B cell (primary cell): ENCODE results near the gene ERBB4. TPM values are rescaled to one million over a fixed set of nuclear protein-coding genes. Genes with fewer than 3 reads are reported as not detected.

Experiments
- ATAC-seq: fragments of 200-7000 bp; cut with Tn5 transposase; one replicate; pipeline ENCODE4 v1.10.0; 2021; ENCODE audit warnings: low read depth, mild to moderate bottlenecking, moderate number of reproducible peaks, moderate library complexity
- CTCF ChIA-PET: fragments of 350-600 bp; sonication (Branson Sonifier 250); formaldehyde crosslinking; loops from one replicate; lab custom pipeline; 2021; ENCODE audit warnings: antibody characterized with exemption, inconsistent platforms; lab: Charles Lee
- POLR2A ChIA-PET: fragments of 350-600 bp; sonication (Branson Sonifier 250); formaldehyde crosslinking; loops from one replicate; lab custom pipeline; 2021; ENCODE audit warnings: antibody characterized with exemption; lab: Charles Lee
- DNase-seq: peaks from one replicate; pipeline ENCODE4 v3.0.0; 2013
- H2AFZ ChIP-seq: 2 replicates; pipeline ENCODE4 v1.6.1; 2012; ENCODE audit warnings: mild to moderate bottlenecking, low read depth, low read length; ENCODE audit not compliant: insufficient read depth, poor library complexity, severe bottlenecking
- H3K27ac ChIP-seq, 2 donors: 1 replicate in 1 of 2; 2 replicates in 1 of 2; pipeline ENCODE4 v1.5.1; 2012 to 2013; ENCODE audit warnings: low read length in 2 of 2, mild to moderate bottlenecking in 2 of 2, moderate library complexity in 1 of 2
- H3K27me3 ChIP-seq, 4 experiments: fragments of 200-600 bp in 1 of 4; sonication (generic) in 1 of 4; replicated peaks in 1 of 4; 1 replicate in 2 of 4; 2 replicates in 2 of 4; pipeline versions ENCODE4 v1.6.1 to v1.7.0; 2013 to 2016; ENCODE audit warnings: low read length in 3 of 4, mild to moderate bottlenecking in 2 of 4, mixed read lengths in 1 of 4, moderate library complexity in 1 of 4; ENCODE audit not compliant: insufficient read depth in 4 of 4, control insufficient read depth in 3 of 4; ENCODE audit errors: control extremely low read depth in 1 of 4
- H3K36me3 ChIP-seq, 2 experiments: replicated peaks in 1 of 2; 1 replicate in 1 of 2; 2 replicates in 1 of 2; pipeline versions ENCODE4 v1.6.1 to v1.7.1; 2013; ENCODE audit warnings: low read length in 1 of 2; ENCODE audit not compliant: insufficient read depth in 2 of 2, control insufficient read depth in 1 of 2; ENCODE audit errors: control extremely low read depth in 1 of 2, extremely low read depth in 1 of 2
- H3K4me1 ChIP-seq, 2 donors: fragments of 200-600 bp in 1 of 2; sonication (generic) in 1 of 2; 1 replicate in 1 of 2; 2 replicates in 1 of 2; pipeline versions ENCODE4 v1.5.1 to v1.6.1; 2013 to 2017; ENCODE audit warnings: low read length in 2 of 2; ENCODE audit not compliant: control insufficient read depth in 2 of 2, insufficient read depth in 2 of 2
- H3K4me2 ChIP-seq: replicated peaks from 2 replicates; pipeline ENCODE3; 2012; ENCODE audit warnings: mild to moderate bottlenecking, low read depth, low read length; ENCODE audit not compliant: poor library complexity, severe bottlenecking
- H3K4me3 ChIP-seq, 5 experiments: fragments of 200-600 bp in 1 of 5; sonication (generic) in 1 of 5; 1 replicate in 3 of 5; 2 replicates in 2 of 5; pipeline versions ENCODE4 v1.5.1 to v1.7.0; 2011 to 2016; ENCODE audit warnings: low read length in 4 of 5, mild to moderate bottlenecking in 4 of 5, low read depth in 2 of 5, control low read depth in 1 of 5, moderate library complexity in 1 of 5; ENCODE audit not compliant: insufficient read depth in 1 of 5; ENCODE audit errors: control extremely low read depth in 1 of 5, extremely low read depth in 1 of 5
- H3K79me2 ChIP-seq: fragments of 200-600 bp; sonication (generic); one replicate; pipeline ENCODE4 v1.6.0; 2016; ENCODE audit warnings: low read length; ENCODE audit not compliant: control insufficient read depth, insufficient read depth
- H3K9ac ChIP-seq: fragments of 200-600 bp; sonication (generic); 2 replicates; pipeline ENCODE4 v1.6.1; 2017; ENCODE audit warnings: mild to moderate bottlenecking, low read length, moderate library complexity
- H3K9me3 ChIP-seq, 3 donors: one replicate each; pipeline versions ENCODE4 v1.6.1 to v1.7.1; 2013; ENCODE audit warnings: low read length in 2 of 3; ENCODE audit not compliant: control insufficient read depth in 2 of 3, insufficient read depth in 1 of 3; ENCODE audit errors: control extremely low read depth in 1 of 3
- H4K20me1 ChIP-seq: 2 replicates; pipeline ENCODE4 v1.6.0; 2012; ENCODE audit warnings: mild to moderate bottlenecking, low read length; ENCODE audit not compliant: insufficient read depth, control insufficient read depth, poor library complexity, severe bottlenecking
- H3K27ac Mint-ChIP-seq: one replicate; pipeline ENCODE4 v1.8.0; 2021; ENCODE audit warnings: mixed read lengths
- H3K27me3 Mint-ChIP-seq: one replicate; pipeline ENCODE4 v1.8.0; 2021; ENCODE audit warnings: mixed read lengths
- H3K4me1 Mint-ChIP-seq: one replicate; pipeline ENCODE4 v1.8.0; 2021; ENCODE audit warnings: mixed read lengths
- H3K4me3 Mint-ChIP-seq: one replicate; pipeline ENCODE4 v1.8.0; 2021; ENCODE audit warnings: mixed read lengths
- H3K9me3 Mint-ChIP-seq: one replicate; pipeline ENCODE4 v1.8.0; 2022; ENCODE audit warnings: mixed read lengths; ENCODE audit not compliant: insufficient read depth
- EZH2 ChIP-seq: IDR thresholded peaks from 2 replicates; pipeline ENCODE4 v1.6.1; 2012; ENCODE audit warnings: borderline replicate concordance, low read depth, mild to moderate bottlenecking, moderate library complexity, low read length; ENCODE audit not compliant: insufficient read depth, poor library complexity, severe bottlenecking
- WGBS: methylation state at CpG from one replicate; pipeline ENCODE4 v1.1.5; 2013; ENCODE audit warnings: missing lambda C conversion rate; ENCODE audit not compliant: insufficient coverage; 5-methylcytosine and 5-hydroxymethylcytosine counted together
- intact Hi-C: fragments of 100-400 bp; cut with micrococcal nuclease; formaldehyde crosslinking; loops from one replicate; pipeline ENCODE4 v1.10.0; 2022
- polyA plus RNA-seq: library from polyadenylated mRNA; depleted of rRNA; stranded (reverse); fragments of >200 nt; gene quantifications from 2 replicates; pipeline ENCODE4 v1.2.3, GENCODE V29; 2012
- total RNA-seq, 2 donors: library from RNA; stranded (reverse); fragments of 120-200 nt in 1 of 2; gene quantifications; 1 replicate in 1 of 2; 2 replicates in 1 of 2; pipeline versions ENCODE4 v1.2.3 to v1.2.4, GENCODE V29; 2013 to 2022
- TF ChIP-seq, protein P1 (sequence below): fragments of 200-600 bp; IDR thresholded peaks from one replicate; pipeline ENCODE4 v1.8.0; 2022; ENCODE audit warnings: antibody characterized with exemption, mild to moderate bottlenecking

ERBB4 gene
- total and polyA plus RNA-seq, 2 donors (not counting 1 experiment from before 2014, with no cell fraction given): not detected

DNA sequence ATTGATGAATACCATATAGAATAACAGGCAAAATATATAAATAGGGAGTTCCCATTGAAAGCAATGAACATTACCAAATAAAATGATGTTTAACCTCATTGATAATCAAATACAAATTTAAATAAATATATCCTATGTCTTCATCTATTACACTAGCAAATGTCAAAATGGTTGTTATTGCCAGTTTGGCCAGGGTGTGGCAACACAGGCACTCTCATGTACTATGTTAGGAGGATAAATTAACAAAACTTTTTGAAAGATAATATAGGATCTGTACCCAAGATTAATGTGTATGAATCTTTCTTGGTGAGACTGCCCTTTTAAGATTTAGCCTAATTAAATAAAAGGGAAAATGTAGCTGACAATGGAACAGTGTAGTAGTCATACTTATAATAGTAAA, 659.3 kb downstream of the ERBB4 start:
- H3K27me3 ChIP-seq: no peaks in the 10 kb centered on the region
- H3K9me3 ChIP-seq: peaks cover 0 to 4% (median 0%) of the 10 kb centered on the region in 3 donors
- no peaks in the 10 kb centered on the region for H3K4me1 Mint-ChIP-seq
- intact Hi-C loops: no loop called here
- H3K79me2 ChIP-seq: no peaks in the 10 kb centered on the region
- ATAC-seq (no peak), DNase-seq (no peak)
- no peaks in the 10 kb centered on the region for H3K27me3 Mint-ChIP-seq
- H3K9me3 Mint-ChIP-seq: no peaks in the 10 kb centered on the region
- ChIA-PET CTCF (no interaction called here), POLR2A (no interaction called here)
- H4K20me1 ChIP-seq: no peaks in the 10 kb centered on the region
- no peak overlapping the region for H3K27ac Mint-ChIP-seq
- no peak overlapping the region for H3K4me3 Mint-ChIP-seq
- H3K4me2 ChIP-seq: no peak overlapping the region
- H3K4me1 ChIP-seq: no peaks in the 10 kb centered on the region
- no peaks in the 10 kb centered on the region for H3K36me3 ChIP-seq
- H3K9ac ChIP-seq: no peak overlapping the region
- H3K4me3 ChIP-seq: no peak overlapping the region
- H3K27ac ChIP-seq: no peak overlapping the region
- TF ChIP-seq, protein P1, sequence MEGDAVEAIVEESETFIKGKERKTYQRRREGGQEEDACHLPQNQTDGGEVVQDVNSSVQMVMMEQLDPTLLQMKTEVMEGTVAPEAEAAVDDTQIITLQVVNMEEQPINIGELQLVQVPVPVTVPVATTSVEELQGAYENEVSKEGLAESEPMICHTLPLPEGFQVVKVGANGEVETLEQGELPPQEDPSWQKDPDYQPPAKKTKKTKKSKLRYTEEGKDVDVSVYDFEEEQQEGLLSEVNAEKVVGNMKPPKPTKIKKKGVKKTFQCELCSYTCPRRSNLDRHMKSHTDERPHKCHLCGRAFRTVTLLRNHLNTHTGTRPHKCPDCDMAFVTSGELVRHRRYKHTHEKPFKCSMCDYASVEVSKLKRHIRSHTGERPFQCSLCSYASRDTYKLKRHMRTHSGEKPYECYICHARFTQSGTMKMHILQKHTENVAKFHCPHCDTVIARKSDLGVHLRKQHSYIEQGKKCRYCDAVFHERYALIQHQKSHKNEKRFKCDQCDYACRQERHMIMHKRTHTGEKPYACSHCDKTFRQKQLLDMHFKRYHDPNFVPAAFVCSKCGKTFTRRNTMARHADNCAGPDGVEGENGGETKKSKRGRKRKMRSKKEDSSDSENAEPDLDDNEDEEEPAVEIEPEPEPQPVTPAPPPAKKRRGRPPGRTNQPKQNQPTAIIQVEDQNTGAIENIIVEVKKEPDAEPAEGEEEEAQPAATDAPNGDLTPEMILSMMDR: no peak
- TF ChIP-seq EZH2: no peak
- H2AFZ ChIP-seq: no peak overlapping the region

DNA sequence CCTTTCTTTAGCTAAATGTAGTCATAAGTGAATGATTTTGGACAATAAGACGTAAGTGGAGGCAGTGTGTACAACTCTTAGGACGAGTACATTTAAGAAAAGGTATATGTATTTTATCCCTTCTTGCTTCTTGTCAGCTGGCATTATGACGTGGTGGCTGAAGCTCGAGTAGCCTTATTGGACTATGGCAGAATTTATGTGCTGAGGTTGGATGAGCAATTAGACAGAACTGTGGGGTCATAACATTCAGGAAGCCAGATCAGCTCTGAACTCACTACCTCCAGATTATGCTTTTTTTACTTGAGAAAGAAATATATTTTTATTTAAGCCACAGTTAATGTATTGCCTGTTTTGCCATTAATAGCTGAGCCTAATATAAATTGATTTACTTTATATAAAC, 661.5 kb downstream of the ERBB4 start:
- no peaks in the 10 kb centered on the region for H3K36me3 ChIP-seq
- H3K4me2 ChIP-seq: no peak overlapping the region
- Mint-ChIP-seq H3K27me3 (no peaks in the 10 kb centered on the region), H3K9me3 (no peaks in the 10 kb centered on the region), H3K27ac (no peak overlapping the region), H3K4me3 (no peak overlapping the region), H3K4me1 (no peaks in the 10 kb centered on the region)
- no peak overlapping the region for H2AFZ ChIP-seq
- no peaks in the 10 kb centered on the region for H3K79me2 ChIP-seq
- H3K27me3 ChIP-seq: no peaks in the 10 kb centered on the region
- H3K4me1 ChIP-seq: no peaks in the 10 kb centered on the region
- no peak overlapping the region for H3K9ac ChIP-seq
- 83% methylated on average over 2 of the region's 4 CpGs for WGBS
- H3K27ac ChIP-seq: no peak overlapping the region
- CTCF ChIA-PET: no interaction called here
- POLR2A ChIA-PET: no interaction called here
- no peak for DNase-seq
- ATAC-seq: no peak
- H3K4me3 ChIP-seq: no peak overlapping the region
- peaks cover 0 to 4% (median 0%) of the 10 kb centered on the region in 3 donors for H3K9me3 ChIP-seq
- no peaks in the 10 kb centered on the region for H4K20me1 ChIP-seq
- intact Hi-C loops: no loop called here
- no peak for TF ChIP-seq EZH2
- TF ChIP-seq, protein P1: no peak
